IMR-90 (cell line): ENCODE results near the gene KDELR1. TPM values are rescaled to one million over a fixed set of nuclear protein-coding genes. Genes with fewer than 3 reads are reported as not detected.

ENCODE experiments used
- ATAC-seq: fragments of 200-7000 bp; cut with Tn5 transposase; 2 replicates; pipeline ENCODE4 v1.9.1; 2020; ENCODE audit warnings: low read depth, mild to moderate bottlenecking, moderate library complexity
- BruUV-seq: library from RNA; stranded (reverse); fragments of 400-500 nt; replicated peaks from 2 replicates; lab custom pipeline; 2021; lab: Mats Ljungman, UMichigan
- CTCF ChIA-PET: fragments of 300-600 bp; formaldehyde crosslinking; extraction: SDS; loops from one replicate; lab custom pipeline; 2021; ENCODE audit warnings: antibody characterized with exemption; lab: Yijun Ruan, JAX
- POLR2A ChIA-PET: fragments of 300-600 bp; sonication (Branson Sonifier 250); formaldehyde crosslinking; loops from one replicate; lab custom pipeline; 2022; ENCODE audit warnings: antibody characterized with exemption; ENCODE audit not compliant: unreplicated experiment; lab: Charles Lee
- DNase-seq: peaks from one replicate; pipeline ENCODE4 v3.0.0; 2013
- H2AFZ ChIP-seq: replicated peaks from 2 replicates; pipeline ENCODE3; 2013; ENCODE audit warnings: low read length, mild to moderate bottlenecking; ENCODE audit not compliant: poor library complexity
- H2AK5ac ChIP-seq: 2 replicates; pipeline ENCODE4 v1.6.1; 2013; ENCODE audit warnings: low read depth, low read length, inconsistent platforms
- H2AK9ac ChIP-seq: replicated peaks from 2 replicates; pipeline ENCODE3; 2013; ENCODE audit warnings: mild to moderate bottlenecking, low read depth, low read length, moderate library complexity; ENCODE audit not compliant: poor library complexity
- H2BK120ac ChIP-seq: 2 replicates; pipeline ENCODE4 v1.6.1; 2013; ENCODE audit warnings: low read depth, low read length, inconsistent platforms
- H2BK15ac ChIP-seq: 3 replicates; pipeline ENCODE4 v1.6.1; 2013; ENCODE audit warnings: low read depth, low read length, inconsistent platforms
- H2BK20ac ChIP-seq: 2 replicates; pipeline ENCODE4 v1.6.1; 2013; ENCODE audit warnings: low read depth, mild to moderate bottlenecking, inconsistent platforms, low read length, moderate library complexity
- H2BK5ac ChIP-seq: 2 replicates; pipeline ENCODE4 v1.6.1; 2013; ENCODE audit warnings: mild to moderate bottlenecking, low read depth, low read length, inconsistent platforms; ENCODE audit not compliant: poor library complexity, severe bottlenecking
- H3K14ac ChIP-seq: replicated peaks from 2 replicates; pipeline ENCODE4 v1.6.1; 2013; ENCODE audit warnings: low read depth, low read length, inconsistent platforms
- H3K18ac ChIP-seq: 2 replicates; pipeline ENCODE4 v1.6.1; 2013; ENCODE audit warnings: low read depth, low read length, control low read depth
- H3K23ac ChIP-seq: 2 replicates; pipeline ENCODE4 v1.6.1; 2013; ENCODE audit warnings: low read depth, low read length, inconsistent platforms
- H3K27ac ChIP-seq: 2 replicates; pipeline ENCODE4 v1.5.1; 2013; ENCODE audit warnings: mild to moderate bottlenecking, control low read depth, low read length; ENCODE audit not compliant: insufficient read depth
- H3K27me3 ChIP-seq: 2 replicates; pipeline ENCODE4 v1.6.1; 2013; ENCODE audit warnings: low read length; ENCODE audit not compliant: control insufficient read depth, insufficient read depth
- H3K36me3 ChIP-seq: 2 replicates; pipeline ENCODE4 v1.6.1; 2013; ENCODE audit warnings: low read length, mixed read lengths; ENCODE audit not compliant: control insufficient read depth, insufficient read depth
- H3K4ac ChIP-seq: 2 replicates; pipeline ENCODE4 v1.6.1; 2013; ENCODE audit warnings: low read depth, low read length, inconsistent platforms
- H3K4me1 ChIP-seq: 2 replicates; pipeline ENCODE4 v1.6.1; 2013; ENCODE audit warnings: low read length, mixed read lengths; ENCODE audit not compliant: control insufficient read depth, insufficient read depth
- H3K4me2 ChIP-seq: 2 replicates; pipeline ENCODE4 v1.6.1; 2013; ENCODE audit warnings: low read depth, mild to moderate bottlenecking, control low read depth, low read length, moderate library complexity
- H3K4me3 ChIP-seq: 2 replicates; pipeline ENCODE4 v1.5.1; 2013; ENCODE audit warnings: low read depth, mild to moderate bottlenecking, control low read depth, low read length, moderate library complexity; ENCODE audit not compliant: insufficient read depth
- H3K56ac ChIP-seq: 2 replicates; pipeline ENCODE4 v1.6.1; 2013; ENCODE audit warnings: low read length, inconsistent platforms; ENCODE audit not compliant: insufficient read depth; ENCODE audit errors: extremely low read depth
- H3K79me1 ChIP-seq, 2 experiments: 2 replicates each; pipeline ENCODE4 v1.6.1; 2013; ENCODE audit warnings: low read length in 2 of 2, inconsistent platforms in 1 of 2, low read depth in 1 of 2
- H3K9ac ChIP-seq: 2 replicates; pipeline ENCODE4 v1.6.1; 2013; ENCODE audit warnings: low read depth, low read length, control low read depth
- H3K9me1 ChIP-seq: 2 replicates; pipeline ENCODE4 v1.6.1; 2013; ENCODE audit warnings: low read length, inconsistent platforms; ENCODE audit not compliant: insufficient read depth
- H3K9me3 ChIP-seq: 2 replicates; pipeline ENCODE4 v1.6.1; 2013; ENCODE audit warnings: low read length; ENCODE audit not compliant: control insufficient read depth, insufficient read depth
- H4K20me1 ChIP-seq: 2 replicates; pipeline ENCODE4 v1.6.1; 2013; ENCODE audit warnings: low read length, inconsistent platforms; ENCODE audit not compliant: insufficient read depth
- H4K5ac ChIP-seq: 2 replicates; pipeline ENCODE4 v1.6.1; 2013; ENCODE audit warnings: mild to moderate bottlenecking, low read depth, low read length, control low read depth
- H4K8ac ChIP-seq, 2 experiments: 2 replicates each; pipeline ENCODE4 v1.6.1; 2013; ENCODE audit warnings: low read depth in 2 of 2, low read length in 2 of 2, control low read depth in 1 of 2, inconsistent platforms in 1 of 2
- H4K91ac ChIP-seq: 2 replicates; pipeline ENCODE4 v1.6.1; 2013; ENCODE audit warnings: low read depth, low read length, inconsistent platforms; ENCODE audit not compliant: insufficient read depth
- MXI1 ChIP-seq: IDR thresholded peaks from 2 replicates; pipeline ENCODE4 v1.6.1; 2012; ENCODE audit warnings: low read depth, mild to moderate bottlenecking, low read length, moderate library complexity, borderline replicate concordance
- RCOR1 ChIP-seq: IDR thresholded peaks from 2 replicates; pipeline ENCODE4 v1.6.1; 2012; ENCODE audit warnings: mild to moderate bottlenecking, low read length, improper control_type of control experiment; ENCODE audit not compliant: insufficient replicate concordance
- WGBS, 2 experiments: methylation state at CpG; one replicate each; pipeline versions ENCODE4 v1.1.5 to v1.1.7; 2013; ENCODE audit warnings: missing lambda C conversion rate in 2 of 2; ENCODE audit not compliant: insufficient read length in 1 of 2; ENCODE audit errors: extremely low coverage in 2 of 2; 5-methylcytosine and 5-hydroxymethylcytosine counted together
- dilution Hi-C: fragments of 300-500 bp; cut with HindIII; formaldehyde crosslinking; loops from one replicate; pipeline ENCODE4 v1.14.3; 2018; ENCODE audit warnings: low sequenced_read_pairs; ENCODE audit not compliant: unreplicated experiment
- in situ Hi-C: fragments of 300-500 bp; cut with MboI; formaldehyde crosslinking; loops from 3 replicates; pipeline ENCODE4 v1.14.3; 2019; ENCODE audit warnings: low sequenced_read_pairs, inconsistent platforms, mixed read lengths
- intact Hi-C: fragments of 100-400 bp; cut with micrococcal nuclease; formaldehyde crosslinking; loops from 2 replicates; pipeline ENCODE4 v1.10.0; 2022
- polyA plus RNA-seq, 3 experiments: library from polyadenylated mRNA; depleted of rRNA; stranded (reverse); fragments of >200 nt; gene quantifications; 2 replicates each; pipeline ENCODE4 v1.2.3, GENCODE V29; 2012; ENCODE audit warnings: low replicate concordance in 1 of 3
- total RNA-seq: library from RNA; depleted of rRNA; stranded (reverse); fragments of >200 nt; gene quantifications from 2 replicates; pipeline ENCODE4 v1.2.3, GENCODE V29; 2012

KDELR1 gene
- total and polyA plus RNA-seq, 2 of the 4 experiments (the other 2 are of a cell fraction) = 58.8 to 180 TPM

GRCh38 chr19:48415395-48415794, 24.0 kb upstream of the KDELR1 start:
- DNase-seq = peak; percentile 36
- intact Hi-C loops = no loop called here
- CTCF ChIA-PET = no interaction called here

More at GRCh38 chr19:48415395-48415794, 24.0 kb upstream of the KDELR1 start:
- dilution Hi-C loops = no loop called here
- H2BK120ac ChIP-seq = no peak overlapping the region
- H4K20me1 ChIP-seq = no peaks in the 10 kb centered on the region
- H3K9me1 ChIP-seq = peaks cover 4% of the 10 kb centered on the region; the same call in 1 of the 2 replicates
- no peak overlapping the region for H4K5ac ChIP-seq
- H3K36me3 ChIP-seq = no peaks in the 10 kb centered on the region
- no peak overlapping the region for H3K56ac ChIP-seq
- POLR2A ChIA-PET = no interaction called here
- ATAC-seq = peak; percentile 69
- no peak overlapping the region for H3K14ac ChIP-seq
- no peak overlapping the region; the same call in 1 of the 2 replicates for H3K4me2 ChIP-seq
- H3K9ac ChIP-seq = no peak overlapping the region
- no peak overlapping the region for H3K27ac ChIP-seq
- no peak overlapping the region for H4K91ac ChIP-seq
- H2BK15ac ChIP-seq = no peak overlapping the region
- peaks cover 4% of the 10 kb centered on the region; the same call in 1 of the 2 replicates for H3K27me3 ChIP-seq
- no peaks in the 10 kb centered on the region; a peak in 1 of 4 replicates for H3K79me1 ChIP-seq
- peak overlapping the region; percentile 55 for H2AK9ac ChIP-seq
- H3K4me3 ChIP-seq = no peak overlapping the region
- H3K9me3 ChIP-seq = no peaks in the 10 kb centered on the region; the same call in 1 of the 2 replicates
- H2AFZ ChIP-seq = peak overlapping the region; percentile 85
- in situ Hi-C loops = no loop called here
- no peak overlapping the region for H2BK5ac ChIP-seq
- no peak overlapping the region for H3K23ac ChIP-seq
- H3K4me1 ChIP-seq = peaks cover 7% of the 10 kb centered on the region
- H4K8ac ChIP-seq = no peak overlapping the region
- no TSS peak for BruUV-seq
- no peak overlapping the region for H3K4ac ChIP-seq
- whole genome bisulfite sequencing, 2 experiments = 28% methylated on average over 5 of the region's 14 CpGs; no CpG with 5 or more reads in 1 of the 2 experiments
- no peak overlapping the region for H3K18ac ChIP-seq
- TF ChIP-seq RCOR1 (no peak), MXI1 (no peak)
- no peak overlapping the region for H2BK20ac ChIP-seq
- H2AK5ac ChIP-seq = peak overlapping the region; percentile 50; the same call in 1 of the 2 replicates
